Osteoblast (primary cell): ENCODE data around the gene TOP3A. TPM values are rescaled to one million over a fixed set of nuclear protein-coding genes. Genes with fewer than 3 reads are reported as not detected.

Experiments
- DNase-seq: peaks from one replicate; pipeline ENCODE4 v3.0.0; 2011; ENCODE audit warnings: low spot score, mixed read lengths; ENCODE audit not compliant: insufficient read length; ENCODE audit errors: missing footprints
- H2AFZ ChIP-seq: 2 replicates; pipeline ENCODE4 v1.6.0; 2011; ENCODE audit warnings: mild to moderate bottlenecking, low read length
- H3K27ac ChIP-seq: 2 replicates; pipeline ENCODE4 v1.5.1; 2011; ENCODE audit warnings: mild to moderate bottlenecking, low read depth, low read length, moderate library complexity
- H3K27me3 ChIP-seq: 2 replicates; pipeline ENCODE4 v1.6.0; 2012; ENCODE audit warnings: mild to moderate bottlenecking, control low read depth, inconsistent platforms, low read length, moderate library complexity; ENCODE audit not compliant: insufficient read depth
- H3K36me3 ChIP-seq: 2 replicates; pipeline ENCODE4 v1.5.1; 2011; ENCODE audit warnings: mild to moderate bottlenecking, low read length, control low read depth, moderate library complexity; ENCODE audit not compliant: insufficient read depth
- H3K4me1 ChIP-seq: 2 replicates; pipeline ENCODE4 v1.5.1; 2011; ENCODE audit warnings: mild to moderate bottlenecking, low read length, control low read depth, moderate library complexity; ENCODE audit not compliant: insufficient read depth
- H3K4me2 ChIP-seq: 2 replicates; pipeline ENCODE4 v1.6.0; 2011; ENCODE audit warnings: mild to moderate bottlenecking, low read length; ENCODE audit not compliant: insufficient read depth
- H3K4me3 ChIP-seq: fragments of 200-600 bp; sonication (generic); 3 replicates; pipeline ENCODE4 v1.5.1; 2012; ENCODE audit warnings: mild to moderate bottlenecking, low read length, inconsistent platforms; ENCODE audit not compliant: insufficient read depth
- H3K79me2 ChIP-seq: 2 replicates; pipeline ENCODE4 v1.6.0; 2012; ENCODE audit warnings: mild to moderate bottlenecking, low read length, control low read depth, inconsistent platforms; ENCODE audit not compliant: insufficient read depth
- H3K9me3 ChIP-seq: 2 replicates; pipeline ENCODE4 v1.5.1; 2011; ENCODE audit warnings: low read depth, low read length, control low read depth
- H4K20me1 ChIP-seq: 2 replicates; pipeline ENCODE4 v1.6.0; 2012; ENCODE audit warnings: mild to moderate bottlenecking, low read length, control low read depth; ENCODE audit not compliant: insufficient read depth
- CTCF ChIP-seq: IDR thresholded peaks from 2 replicates; pipeline ENCODE4 v1.5.1; 2011; ENCODE audit warnings: mild to moderate bottlenecking, low read depth, low read length, moderate library complexity; ENCODE audit errors: extremely low read depth
- total RNA-seq: library from RNA; depleted of rRNA; stranded (reverse); fragments of >200 nt; gene quantifications from 2 replicates; pipeline ENCODE4 v1.2.3, GENCODE V29; 2012

TOP3A gene
- total RNA-seq, 1 donor = 36.2 TPM

GRCh38 chr17:18323507-18324139, 8.8 kb upstream of the TOP3A start:
- Histone ChIP-seq H3K4me1 (peaks cover 2% of the 10 kb centered on the region), H3K4me3 (no peak overlapping the region), H3K36me3 (peaks cover 40% of the 10 kb centered on the region), H3K27ac (no peak overlapping the region), H3K4me2 (no peak overlapping the region), H4K20me1 (peaks cover 46% of the 10 kb centered on the region), H3K27me3 (no peaks in the 10 kb centered on the region), H2AFZ (no peak overlapping the region), H3K79me2 (peaks cover 73% of the 10 kb centered on the region), H3K9me3 (no peaks in the 10 kb centered on the region)
- peak; percentile 17 for DNase-seq
- no peak for TF ChIP-seq CTCF

GRCh38 chr17:18323007-18323406, 8.2 kb upstream of the TOP3A start:
- H2AFZ ChIP-seq = no peak overlapping the region
- no peak overlapping the region for H3K4me2 ChIP-seq
- H4K20me1 ChIP-seq = peaks cover 49% of the 10 kb centered on the region
- H3K4me3 ChIP-seq = no peak overlapping the region
- H3K36me3 ChIP-seq = peaks cover 36% of the 10 kb centered on the region
- TF ChIP-seq CTCF = peak; percentile 26
- no peaks in the 10 kb centered on the region for H3K27me3 ChIP-seq
- peaks cover 6% of the 10 kb centered on the region for H3K4me1 ChIP-seq
- peak; percentile 92 for DNase-seq
- no peak overlapping the region for H3K27ac ChIP-seq
- H3K9me3 ChIP-seq = no peaks in the 10 kb centered on the region
- peaks cover 79% of the 10 kb centered on the region for H3K79me2 ChIP-seq

GRCh38 chr17:18322522-18322921, 7.7 kb upstream of the TOP3A start:
- H3K79me2 ChIP-seq = peaks cover 84% of the 10 kb centered on the region
- H3K27me3 ChIP-seq = no peaks in the 10 kb centered on the region
- H3K4me1 ChIP-seq = peaks cover 10% of the 10 kb centered on the region
- peak; percentile 45 for DNase-seq
- H3K9me3 ChIP-seq = no peaks in the 10 kb centered on the region
- no peak overlapping the region for H3K27ac ChIP-seq
- H3K36me3 ChIP-seq = peaks cover 35% of the 10 kb centered on the region
- H4K20me1 ChIP-seq = peaks cover 54% of the 10 kb centered on the region
- no peak overlapping the region for H2AFZ ChIP-seq
- H3K4me3 ChIP-seq = no peak overlapping the region
- no peak overlapping the region for H3K4me2 ChIP-seq
- no peak for TF ChIP-seq CTCF

- Histone ChIP-seq H3K4me1 (peaks cover 17% of the 10 kb centered on the region), H3K36me3 (peaks cover 46% of the 10 kb centered on the region), H3K27me3 (no peaks in the 10 kb centered on the region), H4K20me1 (peaks cover 60% of the 10 kb centered on the region), H3K4me3 (no peak overlapping the region), H3K9me3 (no peaks in the 10 kb centered on the region), H2AFZ (no peak overlapping the region), H3K4me2 (no peak overlapping the region), H3K27ac (no peak overlapping the region), H3K79me2 (peaks cover 89% of the 10 kb centered on the region)
- peak; percentile 33 for TF ChIP-seq CTCF
- peak; percentile 80 for DNase-seq
Measured at GRCh38 chr17:18321309-18321708, 6.5 kb upstream of the TOP3A start.
